ENCODE measurements around the gene TMEM117.

Gene TMEM117

DNA sequence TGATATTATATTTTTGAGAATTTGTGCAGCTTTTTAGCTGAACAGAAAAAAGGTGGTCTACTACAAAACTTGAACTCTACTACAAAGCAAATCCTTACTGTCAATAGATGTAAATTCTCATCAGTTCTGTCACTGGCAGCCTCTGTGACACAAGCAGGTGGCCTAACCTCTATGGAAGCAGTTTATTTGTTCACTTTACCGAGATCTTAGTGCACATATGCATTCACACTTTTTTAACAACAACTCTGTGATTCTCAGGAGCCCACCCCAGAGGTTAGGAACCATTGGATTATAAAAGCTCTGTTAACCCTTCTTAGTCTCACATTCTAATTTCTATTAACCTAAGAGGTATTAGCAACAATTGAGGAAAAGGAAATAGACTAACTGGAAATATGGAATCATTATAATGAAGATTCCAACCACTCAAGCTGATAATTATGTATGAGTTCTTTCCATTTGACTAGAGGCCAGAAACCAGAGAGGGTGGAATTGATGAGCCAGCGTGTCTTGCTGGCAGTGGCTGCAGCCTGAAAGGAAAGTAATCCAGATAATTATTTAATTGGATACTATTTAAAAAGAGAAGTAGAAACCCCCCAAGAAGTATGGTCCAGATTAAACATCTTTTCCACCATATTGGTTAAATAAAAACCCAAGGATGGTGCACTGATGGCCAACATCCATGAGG is 451.1 kb downstream of the TMEM117 start:
- TF ChIP-seq, protein P1, sequence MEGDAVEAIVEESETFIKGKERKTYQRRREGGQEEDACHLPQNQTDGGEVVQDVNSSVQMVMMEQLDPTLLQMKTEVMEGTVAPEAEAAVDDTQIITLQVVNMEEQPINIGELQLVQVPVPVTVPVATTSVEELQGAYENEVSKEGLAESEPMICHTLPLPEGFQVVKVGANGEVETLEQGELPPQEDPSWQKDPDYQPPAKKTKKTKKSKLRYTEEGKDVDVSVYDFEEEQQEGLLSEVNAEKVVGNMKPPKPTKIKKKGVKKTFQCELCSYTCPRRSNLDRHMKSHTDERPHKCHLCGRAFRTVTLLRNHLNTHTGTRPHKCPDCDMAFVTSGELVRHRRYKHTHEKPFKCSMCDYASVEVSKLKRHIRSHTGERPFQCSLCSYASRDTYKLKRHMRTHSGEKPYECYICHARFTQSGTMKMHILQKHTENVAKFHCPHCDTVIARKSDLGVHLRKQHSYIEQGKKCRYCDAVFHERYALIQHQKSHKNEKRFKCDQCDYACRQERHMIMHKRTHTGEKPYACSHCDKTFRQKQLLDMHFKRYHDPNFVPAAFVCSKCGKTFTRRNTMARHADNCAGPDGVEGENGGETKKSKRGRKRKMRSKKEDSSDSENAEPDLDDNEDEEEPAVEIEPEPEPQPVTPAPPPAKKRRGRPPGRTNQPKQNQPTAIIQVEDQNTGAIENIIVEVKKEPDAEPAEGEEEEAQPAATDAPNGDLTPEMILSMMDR (IDR thresholded peaks at IDR 0.05; ENCODE audit: low read depth, low read length) = no peak
- H3K4me3 ChIP-seq (ENCODE audit: low read depth, low read length) = no peak overlapping the region

DNA sequence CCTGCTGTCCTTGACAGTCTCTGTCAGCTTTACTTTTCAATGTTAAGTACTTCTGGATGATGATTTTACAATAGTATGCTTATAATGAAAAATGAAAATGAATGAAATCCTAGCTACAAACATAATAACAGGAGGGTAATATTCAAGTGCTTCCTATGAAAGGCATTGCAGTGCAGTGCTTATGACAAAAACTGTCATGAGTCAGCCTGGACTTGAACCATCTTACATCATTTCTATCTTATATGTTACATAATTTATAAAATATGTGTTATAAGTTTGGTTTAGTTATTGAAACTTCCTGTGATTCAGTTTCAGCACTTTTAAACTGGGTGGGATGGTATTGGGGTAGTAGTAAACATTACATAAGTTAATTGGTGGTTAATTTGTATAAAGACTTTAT is 451.7 kb downstream of the TMEM117 start:
- TF ChIP-seq, protein P1 (IDR thresholded peaks at IDR 0.05; ENCODE audit: low read depth, low read length) = no peak
- H3K4me3 ChIP-seq (ENCODE audit: low read depth, low read length) = no peak overlapping the region

DNA sequence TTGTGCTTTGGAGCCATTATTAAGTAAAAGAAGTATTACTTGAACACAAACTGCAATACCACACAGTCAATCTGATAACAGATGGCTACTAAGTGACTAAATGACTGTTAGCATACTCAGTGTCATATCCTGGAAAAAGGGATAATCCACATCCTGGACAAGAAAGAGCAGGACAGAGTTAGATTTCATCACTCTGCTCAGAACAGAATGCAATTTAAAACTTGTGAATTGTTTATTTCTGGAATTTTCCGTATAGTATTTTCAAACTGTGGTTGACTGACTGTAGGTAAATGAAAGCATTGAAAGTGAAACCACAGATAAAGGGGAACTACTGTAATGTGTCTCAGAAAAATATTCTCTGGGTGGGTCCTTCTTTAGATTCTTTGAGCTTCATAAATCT is 458.8 kb downstream of the TMEM117 start:
- no peak overlapping the region for H3K4me3 ChIP-seq (ENCODE audit: low read depth, low read length)

DNA sequence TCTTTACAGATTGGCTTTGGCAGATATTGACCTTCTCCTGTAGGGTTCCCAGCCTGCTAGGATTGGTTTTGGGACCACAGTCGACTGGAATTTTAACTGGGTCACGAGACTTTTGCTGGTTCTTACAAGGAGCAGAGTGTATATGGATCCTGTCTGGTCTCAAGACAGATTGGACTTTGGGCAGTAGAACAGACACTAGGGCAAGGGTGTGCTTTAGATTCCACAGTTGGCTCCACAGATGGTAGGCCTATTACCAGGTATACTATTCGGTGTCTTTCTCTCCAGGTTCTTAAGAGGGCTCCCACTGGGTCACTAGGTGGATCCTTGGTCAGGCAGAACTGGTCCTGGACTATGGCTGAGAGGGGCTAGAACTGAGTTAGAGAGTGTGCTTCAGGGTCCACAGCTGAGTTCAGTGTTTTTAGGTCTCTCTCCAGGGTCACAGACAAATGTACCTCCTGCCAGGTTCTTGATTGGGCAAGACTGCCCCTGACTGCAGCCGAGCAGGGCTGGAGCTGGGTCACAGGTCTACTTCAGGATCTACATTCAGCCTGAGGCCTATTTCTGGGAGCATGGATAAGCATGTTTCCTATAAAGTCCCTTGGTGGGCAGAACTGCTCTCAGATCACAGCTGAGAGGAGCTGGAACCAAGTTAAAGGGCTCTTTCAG is 460.2 kb downstream of the TMEM117 start:
- no peak overlapping the region for H3K4me3 ChIP-seq (ENCODE audit: low read depth, low read length)
- TF ChIP-seq, protein P1 (IDR thresholded peaks at IDR 0.05; ENCODE audit: low read depth, low read length) = no peak

More for the DNA sequence above, 458.8 kb downstream of the TMEM117 start:
- TF ChIP-seq, protein P1 (IDR thresholded peaks at IDR 0.05; ENCODE audit: low read depth, low read length) = no peak

DNA sequence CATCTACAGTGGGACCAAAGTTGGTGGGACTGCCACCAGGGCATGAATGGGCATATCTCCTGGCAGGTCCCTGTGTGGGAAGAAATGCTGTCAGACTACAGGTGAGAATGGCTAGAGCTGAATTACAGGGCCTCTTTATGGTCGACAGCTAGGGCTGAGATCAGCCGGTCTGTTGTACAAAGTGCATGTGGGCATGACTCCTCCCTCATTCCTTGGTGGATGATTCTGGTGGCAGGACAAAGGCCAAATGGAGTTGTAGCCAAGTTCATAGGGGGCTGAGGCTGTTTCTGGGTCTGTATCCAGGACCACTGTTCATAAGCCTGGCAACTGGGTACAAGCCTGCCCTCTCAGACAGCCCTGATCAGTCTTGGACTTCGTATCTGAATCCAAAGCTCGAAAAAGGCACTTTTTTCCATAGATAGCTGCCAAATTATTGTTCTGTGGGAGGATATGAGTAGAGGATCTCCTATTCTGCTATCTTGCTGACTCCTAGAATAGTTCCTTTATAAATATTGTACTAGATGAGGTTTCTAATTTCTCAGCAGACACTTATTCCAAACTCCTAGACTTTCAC is 460.8 kb downstream of the TMEM117 start:
- TF ChIP-seq, protein P1 (IDR thresholded peaks at IDR 0.05; ENCODE audit: low read depth, low read length) = no peak
- H3K4me3 ChIP-seq (ENCODE audit: low read depth, low read length) = no peak overlapping the region

DNA sequence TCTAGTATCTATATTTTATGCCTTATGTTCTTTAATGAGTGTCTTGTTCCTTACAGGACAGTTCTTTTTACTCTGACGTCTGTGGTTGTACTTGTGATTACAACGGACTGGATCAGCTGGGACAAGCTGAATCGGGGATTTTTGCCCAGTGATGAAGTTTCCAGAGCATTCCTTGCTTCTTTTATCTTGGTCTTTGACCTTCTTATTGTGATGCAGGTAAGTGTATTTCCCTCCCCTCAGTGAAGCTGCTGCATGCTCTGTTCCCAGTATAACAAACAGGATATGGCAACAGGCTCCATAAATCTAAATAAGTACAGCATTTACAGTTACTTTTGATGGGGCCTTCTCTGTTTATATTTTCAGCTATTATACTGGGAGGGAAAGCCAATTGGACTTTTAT is 463.6 kb downstream of the TMEM117 start:
- TF ChIP-seq, protein P1 (IDR thresholded peaks at IDR 0.05; ENCODE audit: low read depth, low read length) = no peak
- no peak overlapping the region for H3K4me3 ChIP-seq (ENCODE audit: low read depth, low read length)

Data from WI38 (cell line).